HTR-8/SVneo (cell line): ENCODE data around the gene LRMDA.

Experiments used
- DNase-seq: peaks from one replicate; pipeline ENCODE4 v3.0.0; 2011; ENCODE audit warnings: low spot score, mixed read lengths; ENCODE audit not compliant: insufficient read length
- FAIRE-seq: peaks from 2 replicates; lab custom pipeline; 2011; peaks lifted over from hg19 to GRCh38; lab: Jason Lieb, UNC

Gene LRMDA

GRCh38 chr10:76070916-76071315, 639.5 kb downstream of the LRMDA start:
- no peak for DNase-seq
- no peak for FAIRE-seq

GRCh38 chr10:76071653-76072365, 640.4 kb downstream of the LRMDA start:
- FAIRE-seq (no peak), DNase-seq (peak; percentile 54)

- FAIRE-seq (no peak), DNase-seq (no peak)
Observed at GRCh38 chr10:76072384-76072783, 641.0 kb downstream of the LRMDA start.

- no peak for FAIRE-seq
Observed at GRCh38 chr10:76073524-76073923, 642.1 kb downstream of the LRMDA start.

GRCh38 chr10:76074659-76075058, 643.2 kb downstream of the LRMDA start:
- DNase-seq (no peak), FAIRE-seq (no peak)

More at GRCh38 chr10:76073524-76073923, 642.1 kb downstream of the LRMDA start:
- DNase-seq, result no peak

- FAIRE-seq (peak; percentile 4), DNase-seq (peak; percentile 38)
Observed at GRCh38 chr10:76080451-76080850, 649.0 kb downstream of the LRMDA start.

- FAIRE-seq, result no peak
- DNase-seq, result no peak
Observed at GRCh38 chr10:76080991-76081390, 649.6 kb downstream of the LRMDA start.

GRCh38 chr10:76082232-76082631, 650.8 kb downstream of the LRMDA start:
- DNase-seq (no peak), FAIRE-seq (no peak)

GRCh38 chr10:76082956-76083355, 651.5 kb downstream of the LRMDA start:
- DNase-seq (no peak), FAIRE-seq (no peak)

GRCh38 chr10:76085002-76085816, 653.8 kb downstream of the LRMDA start:
- no peak for DNase-seq
- no peak for FAIRE-seq

GRCh38 chr10:76085817-76086167, 654.4 kb downstream of the LRMDA start:
- DNase-seq (no peak), FAIRE-seq (no peak)

GRCh38 chr10:76086170-76086760, 654.8 kb downstream of the LRMDA start:
- FAIRE-seq, result no peak
- DNase-seq, result no peak

- peak; percentile 78 for DNase-seq
- FAIRE-seq, result peak; percentile 85
Observed at GRCh38 chr10:76086761-76087639, 655.6 kb downstream of the LRMDA start.

GRCh38 chr10:76088008-76088407, 656.6 kb downstream of the LRMDA start:
- DNase-seq, result no peak
- no peak for FAIRE-seq

GRCh38 chr10:76088980-76089379, 657.6 kb downstream of the LRMDA start:
- DNase-seq, result no peak
- no peak for FAIRE-seq

GRCh38 chr10:76089556-76090180, 658.2 kb downstream of the LRMDA start:
- DNase-seq (no peak), FAIRE-seq (no peak)

- no peak for DNase-seq
- FAIRE-seq, result no peak
Observed at GRCh38 chr10:76091926-76092325, 660.5 kb downstream of the LRMDA start.

GRCh38 chr10:76106611-76107010, 675.2 kb downstream of the LRMDA start:
- DNase-seq (no peak), FAIRE-seq (no peak)

- peak; percentile 28 for FAIRE-seq
- no peak for DNase-seq
Observed at GRCh38 chr10:76108563-76109359, 677.3 kb downstream of the LRMDA start.
